ENCODE results near the gene MARCHF2.
"Not testable (repeated sequence)": the region's sequence is repeated elsewhere in the genome, so short reads cannot be mapped to it uniquely, and the experiment has no call there.

MARCHF2 gene

GRCh38 chr19:8412783-8413628 lies at the start of gene MARCHF2:
Gene MARCHF2 (plus strand): TSS chr19:8413305. CDS start chr19:8421841, 8,536 bp downstream.
- DNase-seq = peak; percentile 71

GRCh38 chr19:8363803-8364771 lies 49.0 kb upstream of the MARCHF2 start, which contains the start of gene ANGPTL4:
Gene ANGPTL4 (plus strand): TSS chr19:8364155. CDS start chr19:8364322, 167 bp downstream.
- DNase-seq = peak; percentile 38

- no peak for DNase-seq
Measured at GRCh38 chr19:8366121-8366581, 47.0 kb upstream of the MARCHF2 start.

- no peak for DNase-seq
Measured at GRCh38 chr19:8366961-8367326, 46.2 kb upstream of the MARCHF2 start.

GRCh38 chr19:8367327-8368001 lies 45.6 kb upstream of the MARCHF2 start:
- DNase-seq = peak; percentile 55

GRCh38 chr19:8370176-8371010 lies 42.7 kb upstream of the MARCHF2 start:
- no peak for DNase-seq

GRCh38 chr19:8371011-8371804 lies 41.9 kb upstream of the MARCHF2 start:
- no peak for DNase-seq

- DNase-seq = no peak
Measured at GRCh38 chr19:8373867-8374813, 39.0 kb upstream of the MARCHF2 start.

GRCh38 chr19:8375766-8376165 lies 37.3 kb upstream of the MARCHF2 start:
- DNase-seq = not testable (repeated sequence)

- not testable (repeated sequence) for DNase-seq
Measured at GRCh38 chr19:8376373-8376974, 36.6 kb upstream of the MARCHF2 start.

GRCh38 chr19:8377598-8377997 lies 35.5 kb upstream of the MARCHF2 start:
- DNase-seq = no peak

GRCh38 chr19:8379156-8379891 lies 33.8 kb upstream of the MARCHF2 start:
- not testable (repeated sequence) for DNase-seq

GRCh38 chr19:8384569-8384968 lies 28.5 kb upstream of the MARCHF2 start:
- DNase-seq = not testable (repeated sequence)

- DNase-seq = not testable (repeated sequence)
Measured at GRCh38 chr19:8385103-8385502, 28.0 kb upstream of the MARCHF2 start.

GRCh38 chr19:8385566-8385965 lies 27.5 kb upstream of the MARCHF2 start:
- DNase-seq = not testable (repeated sequence)

- DNase-seq = not testable (repeated sequence)
Measured at GRCh38 chr19:8386419-8386818, 26.7 kb upstream of the MARCHF2 start.

- DNase-seq = no peak
Measured at GRCh38 chr19:8386990-8387389, 26.1 kb upstream of the MARCHF2 start.
